DOHH2 (cell line): Measurements from ENCODE around the gene MAML2.

Experiments used
- CTCF ChIP-seq: fragments of 200-600 bp; sonication (generic); IDR thresholded peaks from one replicate; pipeline ENCODE4 v1.5.1; 2014; ENCODE audit warnings: antibody characterized with exemption, mild to moderate bottlenecking, low read depth, low read length; ENCODE audit not compliant: poor library complexity, severe bottlenecking
- EZH2phosphoT487 ChIP-seq: fragments of 200-600 bp; sonication (generic); IDR thresholded peaks from 2 replicates; pipeline ENCODE4 v1.6.1; 2017; ENCODE audit warnings: borderline replicate concordance, mild to moderate bottlenecking, antibody characterized with exemption, low read length, moderate library complexity, mixed read lengths

- TF ChIP-seq EZH2phosphoT487 (no peak), CTCF (no peak)
Measured at GRCh38 chr11:96063886-96064285, 279.1 kb downstream of the MAML2 start.
